Posterior cingulate gyrus (tissue), 11 donors: ENCODE measurements around the gene DLGAP1.

ENCODE experiments used
- DNase-seq, 10 donors: peaks; one replicate each; pipeline versions ENCODE4 v3.0.0 to v3.0.0-alpha.2; 2020 to 2021; ENCODE audit warnings: mixed read lengths in 3 of 10
- intact Hi-C: fragments of 100-400 bp; cut with DNase I; formaldehyde crosslinking; loops from one replicate; pipeline ENCODE4 v1.15.1; 2023

Gene DLGAP1

GRCh38 chr18:3757361-3757760, 697.7 kb downstream of the DLGAP1 start:
- intact Hi-C loops, result no loop called here
- DNase-seq, result no peak

GRCh38 chr18:3753106-3753505, 702.0 kb downstream of the DLGAP1 start:
- intact Hi-C loops, result no loop called here
- no peak for DNase-seq

GRCh38 chr18:3748086-3748485, 707.0 kb downstream of the DLGAP1 start:
- intact Hi-C loops, result no loop called here
- no peak for DNase-seq

GRCh38 chr18:3747176-3747973, 707.7 kb downstream of the DLGAP1 start:
- no peak for DNase-seq
- intact Hi-C loops, result no loop called here

- intact Hi-C loops, result no loop called here
Observed at GRCh38 chr18:3742541-3742940, 712.6 kb downstream of the DLGAP1 start.

GRCh38 chr18:3741333-3741732, 713.8 kb downstream of the DLGAP1 start:
- no peak for DNase-seq
- intact Hi-C loops, result no loop called here

More at GRCh38 chr18:3742541-3742940, 712.6 kb downstream of the DLGAP1 start:
- no peak for DNase-seq

GRCh38 chr18:3728704-3729437, 726.2 kb downstream of the DLGAP1 start:
- intact Hi-C loops, result no loop called here
- DNase-seq, result peak in 1 of 10 donors; percentile 85

GRCh38 chr18:3727274-3727673, 727.8 kb downstream of the DLGAP1 start:
- intact Hi-C loops, result no loop called here
- no peak for DNase-seq

GRCh38 chr18:3726238-3726951, 728.7 kb downstream of the DLGAP1 start:
- DNase-seq, result no peak
- intact Hi-C loops, result no loop called here

- intact Hi-C loops, result no loop called here
- DNase-seq, result no peak
Observed at GRCh38 chr18:3725115-3725514, 730.0 kb downstream of the DLGAP1 start.

GRCh38 chr18:3723554-3723953, 731.6 kb downstream of the DLGAP1 start:
- intact Hi-C loops, result no loop called here

GRCh38 chr18:3722649-3723433, 732.3 kb downstream of the DLGAP1 start:
- DNase-seq, result no peak
- intact Hi-C loops, result no loop called here

More at GRCh38 chr18:3723554-3723953, 731.6 kb downstream of the DLGAP1 start:
- DNase-seq, result no peak

- intact Hi-C loops, result no loop called here
Observed at GRCh38 chr18:3721771-3722648, 733.1 kb downstream of the DLGAP1 start.

GRCh38 chr18:3720818-3721545, 734.1 kb downstream of the DLGAP1 start:
- DNase-seq, result no peak
- intact Hi-C loops, result no loop called here

More at GRCh38 chr18:3721771-3722648, 733.1 kb downstream of the DLGAP1 start:
- no peak for DNase-seq

- DNase-seq, result no peak
- intact Hi-C loops, result no loop called here
Observed at GRCh38 chr18:3720159-3720558, 734.9 kb downstream of the DLGAP1 start.

GRCh38 chr18:3717376-3718025, 737.6 kb downstream of the DLGAP1 start:
- DNase-seq, result no peak
- intact Hi-C loops, result no loop called here

GRCh38 chr18:3716116-3716660, 738.9 kb downstream of the DLGAP1 start:
- DNase-seq, result no peak

More at GRCh38 chr18:3716116-3716660, 738.9 kb downstream of the DLGAP1 start:
- intact Hi-C loops, result no loop called here
